Left lung (tissue), 10 donors: ENCODE data around the gene PGC. TPM values are rescaled to one million over a fixed set of nuclear protein-coding genes. Genes with fewer than 3 reads are reported as not detected.

Experiments used
- ATAC-seq: fragments of 200-7000 bp; cut with Tn5 transposase; one replicate; pipeline ENCODE4 v1.9.1; 2020; ENCODE audit warnings: moderate library complexity
- DNase-seq, 4 donors: peaks; one replicate each; pipeline ENCODE4 v3.0.0-alpha.2; 2013 to 2020
- H3K27ac ChIP-seq, 2 donors: fragments of 200-600 bp; sonication (generic) in 1 of 2; one replicate each; pipeline versions ENCODE4 v1.5.0 to v1.8.0; 2020 to 2021
- H3K27me3 ChIP-seq, 2 donors: fragments of 200-600 bp; sonication (generic) in 1 of 2; one replicate each; pipeline versions ENCODE4 v1.5.0 to v1.8.0; 2020 to 2021
- H3K36me3 ChIP-seq, 2 donors: fragments of 200-600 bp; sonication (generic) in 1 of 2; one replicate each; pipeline versions ENCODE4 v1.5.0 to v1.8.0; 2020 to 2021
- H3K4me1 ChIP-seq, 2 donors: fragments of 200-600 bp; one replicate each; pipeline ENCODE4 v1.8.0; 2021
- H3K4me3 ChIP-seq, 2 donors: fragments of 200-600 bp; sonication (generic) in 1 of 2; one replicate each; pipeline versions ENCODE4 v1.5.0 to v1.8.0; 2020 to 2021; ENCODE audit warnings: mild to moderate bottlenecking in 1 of 2
- H3K9me3 ChIP-seq, 2 donors: fragments of 200-600 bp; sonication (generic) in 1 of 2; one replicate each; pipeline versions ENCODE4 v1.5.0 to v1.8.0; 2020 to 2021
- CTCF ChIP-seq, 2 donors: fragments of 200-600 bp; sonication (generic) in 1 of 2; IDR thresholded peaks; one replicate each; pipeline versions ENCODE4 v1.5.0 to v1.8.0; 2021; ENCODE audit warnings: antibody characterized with exemption in 2 of 2
- intact Hi-C, 2 donors: fragments of 100-400 bp; cut with DNase I; formaldehyde crosslinking; loops; one replicate each; pipeline versions ENCODE4 v1.11.2 to v1.14.2; 2022
- polyA plus RNA-seq, 6 donors: library from polyadenylated mRNA; unstranded; fragments of 120-200 nt; gene quantifications; one replicate each; pipeline ENCODE4 v1.2.1, GENCODE V29; 2013; ENCODE audit not compliant: insufficient read length in 6 of 6
- total RNA-seq, 2 donors: library from RNA; stranded (reverse); fragmentation: NEBNext Ultra II Directional; extraction: Animal tissue kit (Norgen Biotek cat#: 25700); gene quantifications; one replicate each; pipeline ENCODE4 v1.2.1, GENCODE V29; 2021
- donor health status: DM: no; HTN: yes; CAD: no.
- donor health status: DM: no; HTN: no; CAD: no.

Gene PGC
- total and polyA plus RNA-seq, 8 donors, result 5.4 to 266 (median 8.2) TPM

DNA sequence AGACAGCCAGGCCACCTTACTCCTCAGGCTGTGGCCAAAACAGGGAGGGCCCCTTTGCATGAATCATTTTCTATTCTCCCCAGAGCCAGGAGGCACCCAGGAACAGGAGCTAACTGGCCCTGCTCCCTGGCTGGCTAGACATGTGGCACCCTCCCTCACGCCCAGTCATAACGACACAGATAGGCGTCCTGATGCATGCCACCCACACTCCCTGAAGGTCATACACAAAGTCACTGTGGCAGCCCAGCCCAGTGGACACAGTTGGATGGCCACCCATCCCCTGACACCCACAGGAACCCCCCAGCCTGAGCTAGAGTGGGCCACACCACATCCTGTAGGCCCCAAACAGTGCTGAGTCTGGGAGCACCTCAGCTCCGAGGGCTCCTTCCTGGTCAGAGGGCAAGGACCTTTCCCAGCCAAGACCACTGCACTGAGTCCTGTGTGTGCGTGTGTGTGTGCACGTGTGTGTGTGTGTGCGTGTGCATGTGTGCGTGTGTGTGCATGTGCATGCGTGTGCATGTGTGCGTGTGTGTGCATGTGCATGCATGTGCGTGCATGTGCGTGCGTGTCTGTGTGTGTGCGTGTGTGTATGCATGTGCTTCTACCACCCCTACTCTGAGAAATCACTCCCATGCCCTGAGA, 33.4 kb downstream of the PGC start:
- Histone ChIP-seq H3K27ac (peak overlapping the region; percentile 18 to 71), H3K36me3 (peaks cover 0 to 6% of the 10 kb centered on the region in 2 donors), H3K4me1 (peaks cover 23 to 62% of the 10 kb centered on the region in 2 donors), H3K9me3 (no peaks in the 10 kb centered on the region), H3K27me3 (no peaks in the 10 kb centered on the region), H3K4me3 (no peak overlapping the region)
- ATAC-seq, result peak; percentile 16
- intact Hi-C loops, result no loop called here
- peak in 1 of 4 donors; percentile 46 for DNase-seq
- no peak for TF ChIP-seq CTCF (IDR thresholded peaks at IDR 0.05)

DNA sequence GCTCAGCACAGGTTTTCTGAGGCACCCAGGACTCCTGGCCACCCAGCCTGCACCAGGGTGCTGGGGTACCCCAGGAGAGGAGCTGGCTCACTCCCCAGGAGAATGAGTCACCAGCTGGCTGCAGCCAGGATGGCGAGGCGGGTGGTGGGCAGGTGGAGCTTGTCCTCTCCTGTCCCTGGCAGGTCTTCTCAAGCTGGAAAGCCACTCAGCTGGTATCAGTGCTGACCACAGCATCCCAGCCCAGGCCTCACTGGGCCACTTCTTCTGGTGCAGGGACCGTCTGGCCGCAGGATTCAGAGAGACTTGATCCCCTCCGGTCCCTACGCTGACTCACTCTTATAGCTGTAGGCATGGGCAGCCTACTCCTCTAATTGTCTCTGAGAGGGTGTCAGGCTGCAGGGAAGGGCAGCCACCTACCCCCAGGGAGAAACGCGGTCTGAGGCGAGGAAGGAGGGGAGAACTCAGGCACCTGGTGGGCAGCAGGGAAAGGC, 34.0 kb downstream of the PGC start:
- no peaks in the 10 kb centered on the region for H3K27me3 ChIP-seq
- H3K4me3 ChIP-seq, result no peak overlapping the region
- TF ChIP-seq CTCF (IDR thresholded peaks at IDR 0.05), result no peak
- DNase-seq (peak in 2 of 4 donors; percentile 87 to 91), ATAC-seq (peak; percentile 90)
- intact Hi-C loops, result no loop called here
- peaks cover 23 to 63% of the 10 kb centered on the region in 2 donors for H3K4me1 ChIP-seq
- peaks cover 0 to 6% of the 10 kb centered on the region in 2 donors for H3K36me3 ChIP-seq
- peak overlapping the region; percentile 63 to 71 for H3K27ac ChIP-seq
- no peaks in the 10 kb centered on the region for H3K9me3 ChIP-seq

DNA sequence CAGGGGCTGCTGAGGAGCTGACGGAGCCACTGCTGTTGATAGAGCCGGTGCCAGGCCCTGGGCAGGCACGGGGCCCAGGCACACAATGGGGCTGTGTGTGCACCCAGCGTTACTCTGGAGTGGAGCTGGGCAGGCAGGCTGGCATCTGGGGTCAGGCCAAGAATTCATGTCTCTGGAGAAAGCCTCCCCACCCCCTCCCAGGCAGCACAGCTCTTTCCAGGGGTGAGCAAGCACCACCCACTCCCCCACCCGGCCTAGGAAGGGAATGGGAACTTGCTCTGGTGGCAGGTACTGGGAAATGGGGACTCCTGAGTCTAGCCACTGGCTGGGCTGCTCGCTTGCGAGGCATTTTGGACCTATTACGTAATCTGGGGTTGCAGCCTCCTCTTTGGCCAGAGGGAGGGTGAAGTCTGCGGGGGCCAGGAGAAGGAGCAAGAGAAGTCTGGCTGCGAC, 34.5 kb downstream of the PGC start:
- ATAC-seq (peak; percentile 79), DNase-seq (peak in 3 of 4 donors; percentile 48 to 82 (median 82))
- H3K4me3 ChIP-seq, result no peak overlapping the region
- H3K9me3 ChIP-seq, result no peaks in the 10 kb centered on the region
- no peaks in the 10 kb centered on the region for H3K27me3 ChIP-seq
- peaks cover 0 to 6% of the 10 kb centered on the region in 2 donors for H3K36me3 ChIP-seq
- TF ChIP-seq CTCF (IDR thresholded peaks at IDR 0.05), result peak in 1 of 2 donors; percentile 16
- peaks cover 23 to 63% of the 10 kb centered on the region in 2 donors for H3K4me1 ChIP-seq
- peak overlapping the region; percentile 63 to 71 for H3K27ac ChIP-seq
- intact Hi-C loops, result no loop called here

DNA sequence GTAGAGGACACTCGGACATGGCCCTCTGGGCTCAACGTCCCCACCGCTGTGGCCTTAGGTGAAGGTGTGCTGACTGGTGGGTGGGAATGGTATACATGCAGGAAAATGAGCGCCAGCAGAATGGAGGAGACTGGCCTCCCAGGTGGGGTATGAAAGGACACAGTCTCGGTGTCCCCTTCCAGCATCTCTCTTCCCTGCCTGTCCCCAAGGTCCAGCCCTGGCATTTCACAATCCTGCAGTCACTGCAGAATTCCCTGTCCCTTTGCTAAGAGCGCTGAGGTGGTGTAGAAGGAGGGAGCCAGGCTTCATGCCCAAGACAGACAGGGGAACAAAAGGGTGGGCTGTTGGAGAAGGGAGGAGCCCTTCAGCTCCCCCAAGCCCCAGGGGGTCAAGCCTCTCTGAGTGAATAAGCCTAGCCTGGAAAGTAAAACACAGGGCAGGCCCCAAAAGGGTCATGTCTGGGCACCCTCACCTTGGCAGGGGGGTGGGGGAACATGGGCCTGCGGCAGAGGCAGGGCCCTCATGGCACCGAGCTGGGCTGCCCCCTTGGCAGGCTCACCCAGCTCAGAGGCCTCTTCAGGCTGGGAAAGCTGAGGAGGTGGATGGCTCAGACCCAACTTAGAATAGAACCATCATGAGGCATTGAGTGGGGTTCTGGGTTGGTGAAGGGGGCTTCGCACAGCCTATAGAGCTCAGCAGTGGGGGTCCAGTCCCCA, 35.7 kb downstream of the PGC start:
- no peak for TF ChIP-seq CTCF (IDR thresholded peaks at IDR 0.05)
- ATAC-seq (no peak), DNase-seq (peak in 1 of 4 donors; percentile 39)
- H3K27me3 ChIP-seq, result no peaks in the 10 kb centered on the region
- no peaks in the 10 kb centered on the region for H3K9me3 ChIP-seq
- no peak overlapping the region for H3K4me3 ChIP-seq
- H3K36me3 ChIP-seq, result peaks cover 0 to 6% of the 10 kb centered on the region in 2 donors
- peak overlapping the region; percentile 63 to 71 for H3K27ac ChIP-seq
- peaks cover 27 to 63% of the 10 kb centered on the region in 2 donors for H3K4me1 ChIP-seq
- intact Hi-C loops, result no loop called here

DNA sequence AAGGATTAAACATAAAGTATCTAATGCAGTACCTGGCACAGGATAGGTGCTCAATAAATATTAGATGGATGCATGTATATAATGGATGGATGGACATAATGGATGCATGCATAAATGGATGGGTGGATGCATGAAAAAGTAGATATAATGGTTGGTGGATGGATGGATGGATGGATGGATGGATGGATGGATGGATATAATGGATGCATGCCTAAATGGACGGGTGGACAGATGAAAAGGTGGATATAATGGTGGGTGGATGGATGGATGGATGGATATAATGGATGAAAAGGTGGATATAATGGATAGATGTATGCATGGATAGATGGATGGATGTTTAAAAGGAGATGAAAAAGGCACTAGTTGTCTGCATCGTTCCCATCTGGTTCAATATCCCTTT, 37.8 kb downstream of the PGC start:
- no peaks in the 10 kb centered on the region for H3K27me3 ChIP-seq
- no peak for ATAC-seq
- TF ChIP-seq CTCF (IDR thresholded peaks at IDR 0.05), result no peak
- no peaks in the 10 kb centered on the region for H3K9me3 ChIP-seq
- DNase-seq, result no peak
- no peaks in the 10 kb centered on the region for H3K36me3 ChIP-seq
- H3K27ac ChIP-seq, result no peak overlapping the region
- peaks cover 38 to 76% of the 10 kb centered on the region in 2 donors for H3K4me1 ChIP-seq
- no peak overlapping the region for H3K4me3 ChIP-seq
- intact Hi-C loops, result no loop called here
